Measurements from ENCODE around the gene KCNQ5. TPM values are rescaled to one million over a fixed set of nuclear protein-coding genes. Genes with fewer than 3 reads are reported as not detected.

Gene KCNQ5
- total RNA-seq, 4 donors from 2014 or later = 0.14 to 1.2 (median 0.48) TPM; not detected in 1

GRCh38 chr6:72715119-72715518 is 93.3 kb downstream of the KCNQ5 start:
- no peak for TF ChIP-seq EP300 (IDR thresholded peaks at IDR 0.05; ENCODE audit: low read depth)
- TF ChIP-seq POLR2AphosphoS5 (IDR thresholded peaks at IDR 0.05) = no peak
- Histone ChIP-seq H3K27ac (no peak overlapping the region), H3K9me3 (no peaks in the 10 kb centered on the region), H3K4me3 (no peak overlapping the region), H3K36me3 (no peaks in the 10 kb centered on the region), H3K27me3 (no peaks in the 10 kb centered on the region), H3K4me1 (no peaks in the 10 kb centered on the region)
- DNase-seq = no peak
- in situ Hi-C loops (cut with MboI; ENCODE audit: low pct_ligation_motif_present in 1 of 4, low pct_unique_long_range_greater_than_20kb in 1 of 4, low sequenced_read_pairs in 3 of 4) = no loop called here
- intact Hi-C loops (cut with DNase I; ENCODE audit: low total_unique reads) = no loop called here
- WGBS, 2 donors (ENCODE audit: low coverage in 1 of 2) = 47 to 72% methylated on average over 2 to 5 of the region's 5 CpGs

DNA sequence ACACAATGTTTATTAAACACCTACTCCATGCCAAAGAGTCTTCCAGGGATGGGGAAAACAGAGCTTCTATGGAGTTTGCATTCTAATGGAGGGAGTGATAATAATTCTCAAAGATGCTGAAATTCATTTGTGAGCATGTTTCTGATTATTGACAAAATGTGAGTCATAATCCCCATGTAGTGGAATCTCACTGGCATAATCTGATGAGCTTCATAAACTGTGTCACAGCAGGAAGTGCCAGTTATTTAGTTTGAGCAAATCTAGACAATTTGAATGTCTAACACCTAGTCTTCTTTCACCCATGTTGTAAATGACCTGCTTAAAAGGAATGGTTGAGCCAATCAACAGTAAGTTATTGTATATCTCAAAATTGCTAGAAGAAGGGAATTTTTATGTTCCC is 95.1 kb downstream of the KCNQ5 start:
- no peak overlapping the region for H3K27ac ChIP-seq
- no peaks in the 10 kb centered on the region for H3K27me3 ChIP-seq
- TF ChIP-seq CTCF (IDR thresholded peaks at IDR 0.05) = no peak
- no peak for TF ChIP-seq EP300 (IDR thresholded peaks at IDR 0.05; ENCODE audit: low read depth)
- no peak for TF ChIP-seq POLR2AphosphoS5 (IDR thresholded peaks at IDR 0.05)
- no peak for TF ChIP-seq POLR2A (IDR thresholded peaks at IDR 0.05)
- no peaks in the 10 kb centered on the region for H3K4me1 ChIP-seq
- in situ Hi-C loops (cut with MboI; ENCODE audit: low pct_ligation_motif_present in 1 of 4, low pct_unique_long_range_greater_than_20kb in 1 of 4, low sequenced_read_pairs in 3 of 4) (no loop called here), intact Hi-C loops (cut with DNase I; ENCODE audit: low total_unique reads) (no loop called here)
- no peak for DNase-seq
- H3K36me3 ChIP-seq = no peaks in the 10 kb centered on the region
- H3K4me3 ChIP-seq = no peak overlapping the region
- H3K9me3 ChIP-seq = no peaks in the 10 kb centered on the region

DNA sequence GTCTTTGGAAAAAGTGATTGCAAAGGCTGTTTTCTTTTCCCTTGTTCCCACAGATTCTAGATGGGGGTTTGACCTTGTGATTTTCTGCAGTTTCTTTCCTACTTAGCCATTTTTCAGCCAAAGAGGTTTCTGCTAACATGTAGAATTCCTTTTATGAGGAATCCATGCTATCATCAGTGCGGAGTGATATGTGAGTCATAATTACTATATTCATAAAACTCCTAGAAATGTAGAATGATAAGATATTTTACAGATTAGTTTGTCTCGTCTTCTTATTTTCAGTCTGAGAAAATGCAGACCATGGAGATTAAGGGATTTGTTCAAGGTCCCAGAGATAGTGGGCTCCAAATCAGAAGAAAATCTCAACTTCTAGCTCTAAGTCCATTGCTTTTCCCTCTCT is 98.6 kb downstream of the KCNQ5 start:
- Histone ChIP-seq H3K4me3 (no peak overlapping the region), H3K9me3 (no peaks in the 10 kb centered on the region), H3K27me3 (no peaks in the 10 kb centered on the region), H3K27ac (no peak overlapping the region), H3K4me1 (no peaks in the 10 kb centered on the region), H3K36me3 (no peaks in the 10 kb centered on the region)
- TF ChIP-seq EP300 (IDR thresholded peaks at IDR 0.05; ENCODE audit: low read depth) (no peak), CTCF (IDR thresholded peaks at IDR 0.05) (no peak), POLR2AphosphoS5 (IDR thresholded peaks at IDR 0.05) (no peak), POLR2A (IDR thresholded peaks at IDR 0.05) (no peak)
- intact Hi-C loops (cut with DNase I; ENCODE audit: low total_unique reads) (no loop called here), in situ Hi-C loops (cut with MboI; ENCODE audit: low pct_ligation_motif_present in 1 of 4, low pct_unique_long_range_greater_than_20kb in 1 of 4, low sequenced_read_pairs in 3 of 4) (no loop called here)
- no peak for DNase-seq
- WGBS, 2 donors (ENCODE audit: low coverage in 1 of 2) = 84 to 86% methylated on average over 2 of the region's 2 CpGs

GRCh38 chr6:72721346-72721745 is 99.5 kb downstream of the KCNQ5 start:
- H3K4me1 ChIP-seq = no peaks in the 10 kb centered on the region
- H3K9me3 ChIP-seq = no peaks in the 10 kb centered on the region
- DNase-seq = no peak
- TF ChIP-seq POLR2AphosphoS5 (IDR thresholded peaks at IDR 0.05) (no peak), POLR2A (IDR thresholded peaks at IDR 0.05) (no peak), EP300 (IDR thresholded peaks at IDR 0.05; ENCODE audit: low read depth) (no peak), CTCF (IDR thresholded peaks at IDR 0.05) (no peak)
- H3K27ac ChIP-seq = no peak overlapping the region
- intact Hi-C loops (cut with DNase I; ENCODE audit: low total_unique reads) (no loop called here), in situ Hi-C loops (cut with MboI; ENCODE audit: low pct_ligation_motif_present in 1 of 4, low pct_unique_long_range_greater_than_20kb in 1 of 4, low sequenced_read_pairs in 3 of 4) (no loop called here)
- no peak overlapping the region for H3K4me3 ChIP-seq
- H3K27me3 ChIP-seq = no peaks in the 10 kb centered on the region
- no peaks in the 10 kb centered on the region for H3K36me3 ChIP-seq

DNA sequence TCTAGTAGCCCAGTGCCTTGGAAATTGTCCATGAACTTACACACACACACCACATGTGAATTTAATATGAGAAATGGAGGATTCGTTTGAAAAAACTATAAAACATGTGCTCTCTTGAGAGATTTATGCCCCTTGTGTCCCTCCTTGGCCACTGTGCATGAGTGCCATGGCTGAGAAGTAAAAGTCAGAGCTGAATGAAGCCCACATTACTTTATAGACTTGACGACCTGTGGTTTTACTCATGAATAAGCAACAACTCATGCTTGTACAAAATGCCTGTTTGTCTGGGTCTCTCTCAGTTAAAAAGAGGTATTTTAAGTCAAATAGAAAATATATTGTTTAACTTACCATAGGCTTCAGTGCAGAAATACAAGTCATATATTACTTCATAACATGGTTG is 102.7 kb downstream of the KCNQ5 start:
- Histone ChIP-seq H3K4me3 (no peak overlapping the region), H3K36me3 (no peaks in the 10 kb centered on the region), H3K27me3 (no peaks in the 10 kb centered on the region), H3K4me1 (no peaks in the 10 kb centered on the region), H3K9me3 (no peaks in the 10 kb centered on the region), H3K27ac (no peak overlapping the region)
- DNase-seq = no peak
- TF ChIP-seq EP300 (IDR thresholded peaks at IDR 0.05; ENCODE audit: low read depth) (no peak), CTCF (IDR thresholded peaks at IDR 0.05) (no peak), POLR2A (IDR thresholded peaks at IDR 0.05) (no peak), POLR2AphosphoS5 (IDR thresholded peaks at IDR 0.05) (no peak)
- 23 to 36% methylated on average over 2 of the region's 2 CpGs for WGBS, 2 donors (ENCODE audit: low coverage in 1 of 2)
- intact Hi-C loops (cut with DNase I; ENCODE audit: low total_unique reads) = no loop called here
- in situ Hi-C loops (cut with MboI; ENCODE audit: low pct_ligation_motif_present in 1 of 4, low pct_unique_long_range_greater_than_20kb in 1 of 4, low sequenced_read_pairs in 3 of 4) = no loop called here

Measured in transverse colon (tissue), 4 donors.